Adipocyte (in vitro differentiated cells): ENCODE data around the gene PPP1R14C.

Experiments
- DNase-seq: peaks from one replicate; pipeline ENCODE4 v3.0.0-alpha.2; 2015; ENCODE audit warnings: low read depth
- H3K27me3 ChIP-seq: replicated peaks from 2 replicates; pipeline ENCODE4 v1.7.0; 2013; ENCODE audit warnings: mild to moderate bottlenecking, low read length, moderate library complexity; ENCODE audit not compliant: control insufficient read depth, insufficient read depth
- H3K36me3 ChIP-seq: 2 replicates; pipeline ENCODE4 v1.7.0; 2013; ENCODE audit warnings: low read length, mild to moderate bottlenecking, moderate library complexity; ENCODE audit not compliant: control insufficient read depth, insufficient read depth, severe bottlenecking
- H3K4me1 ChIP-seq: 2 replicates; pipeline ENCODE4 v1.7.0; 2013; ENCODE audit warnings: mild to moderate bottlenecking, low read length, moderate library complexity; ENCODE audit not compliant: control insufficient read depth, insufficient read depth
- H3K4me3 ChIP-seq: 2 replicates; pipeline ENCODE4 v1.7.0; 2013; ENCODE audit warnings: mild to moderate bottlenecking, low read length, moderate library complexity
- H3K9ac ChIP-seq: 2 replicates; pipeline ENCODE4 v1.7.0; 2013; ENCODE audit warnings: mild to moderate bottlenecking, low read length, moderate library complexity
- H3K9me3 ChIP-seq: 2 replicates; pipeline ENCODE4 v1.7.0; 2013; ENCODE audit warnings: mild to moderate bottlenecking, low read length, moderate library complexity; ENCODE audit not compliant: control insufficient read depth

The PPP1R14C gene

GRCh38 chr6:150229436-150230163 lies 86.8 kb downstream of the PPP1R14C start:
- Histone ChIP-seq H3K4me3 (no peak overlapping the region), H3K9ac (no peak overlapping the region), H3K27me3 (no peaks in the 10 kb centered on the region), H3K9me3 (no peaks in the 10 kb centered on the region), H3K4me1 (peaks cover 26% of the 10 kb centered on the region), H3K36me3 (no peaks in the 10 kb centered on the region)
- DNase-seq: peak; percentile 56

DNA sequence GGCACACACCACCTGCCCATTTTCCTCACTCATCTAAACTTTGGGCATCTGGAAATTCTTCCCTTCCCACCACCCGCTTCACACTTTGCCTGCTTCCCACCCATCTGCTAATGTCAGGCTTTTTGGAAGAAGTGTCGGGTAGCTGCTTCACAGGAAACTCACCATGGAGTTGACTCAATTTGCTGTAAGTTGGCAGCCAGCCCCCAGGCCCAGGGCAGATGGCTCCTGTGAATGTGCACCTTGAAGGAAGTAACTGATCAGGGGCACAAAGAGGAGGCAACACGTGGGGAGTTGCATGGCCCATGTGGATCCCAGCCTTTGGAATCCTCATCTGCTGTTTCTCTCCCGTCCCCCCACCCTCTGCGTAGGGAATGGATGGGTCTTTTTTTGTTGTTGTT lies 87.3 kb downstream of the PPP1R14C start:
- no peak overlapping the region for H3K9ac ChIP-seq
- peaks cover 26% of the 10 kb centered on the region for H3K4me1 ChIP-seq
- no peak overlapping the region for H3K4me3 ChIP-seq
- no peaks in the 10 kb centered on the region for H3K9me3 ChIP-seq
- DNase-seq: no peak
- no peaks in the 10 kb centered on the region for H3K36me3 ChIP-seq
- no peaks in the 10 kb centered on the region for H3K27me3 ChIP-seq

- no peaks in the 10 kb centered on the region for H3K27me3 ChIP-seq
- DNase-seq: no peak
- no peaks in the 10 kb centered on the region for H3K36me3 ChIP-seq
- H3K4me3 ChIP-seq: peak overlapping the region; percentile 48
- no peaks in the 10 kb centered on the region for H3K9me3 ChIP-seq
- H3K4me1 ChIP-seq: peaks cover 26% of the 10 kb centered on the region
- H3K9ac ChIP-seq: no peak overlapping the region
Measured at GRCh38 chr6:150230832-150231524, 88.1 kb downstream of the PPP1R14C start.

GRCh38 chr6:150231525-150231850 lies 88.6 kb downstream of the PPP1R14C start:
- DNase-seq: peak; percentile 47
- Histone ChIP-seq H3K9ac (no peak overlapping the region), H3K4me3 (peak overlapping the region; percentile 48), H3K9me3 (no peaks in the 10 kb centered on the region), H3K27me3 (no peaks in the 10 kb centered on the region), H3K36me3 (no peaks in the 10 kb centered on the region), H3K4me1 (peaks cover 26% of the 10 kb centered on the region)

DNA sequence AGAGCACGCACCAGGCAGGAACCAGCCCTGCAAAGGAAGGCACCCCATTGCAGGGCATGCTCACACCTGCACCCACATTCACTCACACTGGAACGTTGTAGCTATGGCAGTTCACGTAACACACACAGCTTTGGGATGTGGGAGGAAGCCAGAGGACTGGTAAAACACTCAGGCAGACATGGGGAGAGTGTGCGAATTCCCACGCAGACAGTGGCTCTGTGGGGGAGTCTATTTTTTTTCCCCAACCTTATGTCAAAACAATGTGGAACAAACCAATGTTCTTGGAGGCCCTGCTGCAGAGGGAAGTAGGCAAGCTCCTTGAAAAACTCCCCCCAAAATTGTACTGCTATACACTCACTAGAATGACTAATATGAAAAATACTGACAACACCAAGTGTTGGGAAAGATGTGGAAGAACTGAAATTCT lies 91.0 kb downstream of the PPP1R14C start:
- Histone ChIP-seq H3K9me3 (no peaks in the 10 kb centered on the region), H3K27me3 (no peaks in the 10 kb centered on the region), H3K4me3 (no peak overlapping the region), H3K36me3 (no peaks in the 10 kb centered on the region), H3K4me1 (peaks cover 26% of the 10 kb centered on the region), H3K9ac (no peak overlapping the region)
- DNase-seq: no peak

GRCh38 chr6:150235218-150235617 lies 92.4 kb downstream of the PPP1R14C start:
- no peak overlapping the region for H3K4me3 ChIP-seq
- H3K9ac ChIP-seq: no peak overlapping the region
- no peaks in the 10 kb centered on the region for H3K9me3 ChIP-seq
- H3K4me1 ChIP-seq: peaks cover 20% of the 10 kb centered on the region
- no peaks in the 10 kb centered on the region for H3K27me3 ChIP-seq
- H3K36me3 ChIP-seq: no peaks in the 10 kb centered on the region
- DNase-seq: no peak

DNA sequence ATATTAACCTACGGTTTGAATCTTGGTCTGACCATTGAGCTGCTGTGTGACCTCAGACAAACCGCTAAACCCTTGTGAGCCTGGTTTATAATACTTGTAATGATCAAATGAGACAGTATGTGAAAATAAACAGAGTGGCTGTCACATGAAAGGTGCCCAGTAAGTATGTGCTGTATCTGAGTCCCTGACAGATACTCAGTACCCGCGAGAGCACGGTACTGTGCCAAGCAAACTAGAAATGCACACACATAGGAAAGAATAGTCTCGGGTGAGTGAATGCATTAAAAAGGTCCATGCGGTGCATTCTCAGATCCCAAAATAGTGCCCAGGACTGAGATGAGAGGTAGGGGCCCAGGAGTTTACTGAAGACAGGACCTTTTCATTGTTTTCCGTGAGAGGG lies 93.3 kb downstream of the PPP1R14C start:
- Histone ChIP-seq H3K36me3 (no peaks in the 10 kb centered on the region), H3K9ac (no peak overlapping the region), H3K27me3 (no peaks in the 10 kb centered on the region), H3K9me3 (no peaks in the 10 kb centered on the region), H3K4me1 (peaks cover 11% of the 10 kb centered on the region), H3K4me3 (no peak overlapping the region)
- no peak for DNase-seq

- DNase-seq: no peak
- no peaks in the 10 kb centered on the region for H3K36me3 ChIP-seq
- no peaks in the 10 kb centered on the region for H3K9me3 ChIP-seq
- H3K4me3 ChIP-seq: no peak overlapping the region
- H3K9ac ChIP-seq: no peak overlapping the region
- peaks cover 6% of the 10 kb centered on the region for H3K4me1 ChIP-seq
- H3K27me3 ChIP-seq: no peaks in the 10 kb centered on the region
Measured at GRCh38 chr6:150236544-150236943, 93.7 kb downstream of the PPP1R14C start.

- Histone ChIP-seq H3K36me3 (no peaks in the 10 kb centered on the region), H3K9ac (no peak overlapping the region), H3K4me1 (no peaks in the 10 kb centered on the region), H3K9me3 (no peaks in the 10 kb centered on the region), H3K27me3 (no peaks in the 10 kb centered on the region), H3K4me3 (no peak overlapping the region)
- no peak for DNase-seq
Measured at GRCh38 chr6:150237626-150238025, 94.8 kb downstream of the PPP1R14C start.

DNA sequence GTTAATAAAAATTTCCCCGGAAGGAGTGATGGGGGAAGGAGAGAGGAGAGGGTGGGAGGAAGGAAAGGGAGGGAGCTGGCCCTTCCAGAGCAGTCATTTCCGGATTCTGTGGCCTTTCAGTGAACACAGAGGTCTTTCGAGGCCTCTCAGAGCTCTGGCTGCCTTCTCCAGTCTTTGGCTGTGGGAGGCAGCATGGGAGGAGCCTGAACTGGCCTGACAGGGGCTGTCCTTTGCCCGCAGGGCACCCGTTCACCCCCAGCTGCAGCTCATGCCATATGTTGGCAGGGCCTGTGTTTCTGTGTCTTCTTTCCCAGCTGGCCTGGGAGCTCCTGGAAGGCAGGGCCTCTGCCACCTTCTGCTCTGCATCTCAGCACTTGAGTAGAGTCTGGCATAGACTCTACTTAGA lies 95.5 kb downstream of the PPP1R14C start:
- H3K9ac ChIP-seq: no peak overlapping the region
- no peak overlapping the region for H3K4me3 ChIP-seq
- DNase-seq: peak; percentile 43
- no peaks in the 10 kb centered on the region for H3K4me1 ChIP-seq
- H3K9me3 ChIP-seq: no peaks in the 10 kb centered on the region
- H3K27me3 ChIP-seq: no peaks in the 10 kb centered on the region
- H3K36me3 ChIP-seq: no peaks in the 10 kb centered on the region

DNA sequence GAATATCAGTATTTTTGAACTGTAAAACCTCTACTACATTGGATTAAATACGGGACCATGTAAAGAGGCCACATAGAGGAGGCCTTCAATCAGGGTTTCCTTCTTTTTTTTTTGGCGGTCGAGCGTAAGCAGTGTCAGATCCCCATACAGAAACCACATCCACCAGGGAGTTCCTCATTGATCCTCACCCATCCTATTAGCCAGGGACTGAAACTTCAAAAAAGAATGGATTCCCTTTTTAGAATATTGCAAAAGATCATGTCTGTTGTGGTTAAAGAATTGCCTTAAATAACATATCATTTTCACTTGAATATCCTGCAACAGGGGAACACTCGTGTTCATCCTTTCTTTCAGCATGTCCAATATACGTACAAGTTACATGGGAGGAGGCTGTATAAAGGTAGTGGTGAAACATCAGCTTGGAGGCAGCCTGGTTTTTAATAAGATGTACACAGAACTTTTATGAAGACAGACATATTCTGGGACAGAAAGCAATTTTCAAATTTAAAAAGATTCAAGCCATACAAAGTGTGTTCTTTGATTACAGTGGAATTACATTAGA lies 96.1 kb downstream of the PPP1R14C start:
- Histone ChIP-seq H3K36me3 (no peaks in the 10 kb centered on the region), H3K9ac (no peak overlapping the region), H3K4me1 (no peaks in the 10 kb centered on the region), H3K4me3 (no peak overlapping the region), H3K9me3 (no peaks in the 10 kb centered on the region), H3K27me3 (no peaks in the 10 kb centered on the region)
- DNase-seq: no peak
